ENCODE data around the gene KCNB1. TPM values are rescaled to one million over a fixed set of nuclear protein-coding genes. Genes with fewer than 3 reads are reported as not detected.

KCNB1 gene
- total RNA-seq, 1 experiment from 2014 or later: 0.68 TPM

DNA sequence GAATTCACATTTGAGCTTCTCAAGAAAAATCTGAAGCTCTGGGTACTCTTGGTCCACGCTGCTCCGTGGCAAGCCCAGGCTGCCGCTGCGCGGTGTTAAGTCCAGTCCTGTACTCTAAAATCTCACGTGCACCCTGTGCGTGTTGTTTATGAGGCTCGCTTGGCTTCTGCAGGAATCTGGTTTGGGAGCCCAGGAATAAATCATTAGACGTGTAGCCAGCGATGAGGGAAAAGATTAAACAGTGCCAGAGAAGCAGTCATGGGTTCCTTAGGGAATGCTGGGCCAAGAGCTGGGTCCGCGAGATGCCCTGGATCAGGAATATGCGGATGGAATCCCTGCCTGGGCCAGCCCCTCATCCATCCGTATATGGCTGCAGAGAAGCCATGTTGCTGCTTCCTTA lies 87.3 kb downstream of the KCNB1 start:
- H2BK5ac ChIP-seq (ENCODE audit: insufficient read length, low read length): no peak overlapping the region
- H3T11ph ChIP-seq (ENCODE audit: low read length): no peak overlapping the region
- Mint-ChIP-seq H3K27me3 (ENCODE audit: low read depth) (peaks cover 8% of the 10 kb centered on the region), H3K27ac (no peak overlapping the region), H3K36me3 (ENCODE audit: insufficient read depth in 1 of 3, low read depth in 3 of 3) (no peaks in the 10 kb centered on the region), H3K4me3 (no peak overlapping the region), H3K9me3 (no peaks in the 10 kb centered on the region), H3K4me1 (peaks cover 0 to 4% of the 10 kb centered on the region in 2 experiments; a peak in 2 of 4 replicates)
- H3K23me2 ChIP-seq (ENCODE audit: insufficient read length, low read depth, low read length, poor library complexity, severe bottlenecking): no peaks in the 10 kb centered on the region
- H2BK20ac ChIP-seq (ENCODE audit: low read depth, low read length, poor library complexity, severe bottlenecking): no peak overlapping the region
- no peak overlapping the region for H2BK12ac ChIP-seq (ENCODE audit: insufficient read length, low read depth, low read length)
- no peak overlapping the region for H2AFZ ChIP-seq (ENCODE audit: low read length)
- no peak overlapping the region for H4K8ac ChIP-seq (replicated peaks; ENCODE audit: insufficient read length, low read depth, low read length)
- H3K56ac ChIP-seq (ENCODE audit: insufficient read length, low read depth, low read length): no peak overlapping the region
- TF ChIP-seq, protein P1, sequence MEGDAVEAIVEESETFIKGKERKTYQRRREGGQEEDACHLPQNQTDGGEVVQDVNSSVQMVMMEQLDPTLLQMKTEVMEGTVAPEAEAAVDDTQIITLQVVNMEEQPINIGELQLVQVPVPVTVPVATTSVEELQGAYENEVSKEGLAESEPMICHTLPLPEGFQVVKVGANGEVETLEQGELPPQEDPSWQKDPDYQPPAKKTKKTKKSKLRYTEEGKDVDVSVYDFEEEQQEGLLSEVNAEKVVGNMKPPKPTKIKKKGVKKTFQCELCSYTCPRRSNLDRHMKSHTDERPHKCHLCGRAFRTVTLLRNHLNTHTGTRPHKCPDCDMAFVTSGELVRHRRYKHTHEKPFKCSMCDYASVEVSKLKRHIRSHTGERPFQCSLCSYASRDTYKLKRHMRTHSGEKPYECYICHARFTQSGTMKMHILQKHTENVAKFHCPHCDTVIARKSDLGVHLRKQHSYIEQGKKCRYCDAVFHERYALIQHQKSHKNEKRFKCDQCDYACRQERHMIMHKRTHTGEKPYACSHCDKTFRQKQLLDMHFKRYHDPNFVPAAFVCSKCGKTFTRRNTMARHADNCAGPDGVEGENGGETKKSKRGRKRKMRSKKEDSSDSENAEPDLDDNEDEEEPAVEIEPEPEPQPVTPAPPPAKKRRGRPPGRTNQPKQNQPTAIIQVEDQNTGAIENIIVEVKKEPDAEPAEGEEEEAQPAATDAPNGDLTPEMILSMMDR (conservative IDR thresholded peaks at IDR 0.05): no peak
- no peaks in the 10 kb centered on the region for H4K20me1 ChIP-seq (ENCODE audit: control insufficient read depth, insufficient read depth, insufficient read length)
- H3K4me2 ChIP-seq (ENCODE audit: insufficient read depth, insufficient read length, low read length): no peak overlapping the region
- H4K5ac ChIP-seq (ENCODE audit: insufficient read length, low read depth, low read length): no peak overlapping the region
- H3K9me3 ChIP-seq (ENCODE audit: control insufficient read depth, low read depth, low read length): no peaks in the 10 kb centered on the region
- no peak for DNase-seq
- H2BK120ac ChIP-seq (ENCODE audit: low read depth, low read length, poor library complexity, severe bottlenecking): no peak overlapping the region
- no peak overlapping the region for H3K4ac ChIP-seq (ENCODE audit: low read depth, low read length)
- H3K23ac ChIP-seq (ENCODE audit: insufficient read length, low read depth, low read length): no peak overlapping the region
- no CpG with 5 or more reads among the region's 14 CpGs for WGBS (ENCODE audit: extremely low coverage, insufficient read length, low lambda C conversion rate)
- no peak overlapping the region for H2AK5ac ChIP-seq (ENCODE audit: insufficient read length, low read length)
- no peak overlapping the region for H4K91ac ChIP-seq (ENCODE audit: insufficient read length, low read depth, low read length)
- no peaks in the 10 kb centered on the region for H3K79me2 ChIP-seq (ENCODE audit: insufficient read depth, low read length)
- H3K4me1 ChIP-seq (ENCODE audit: insufficient read depth, low read length): no peaks in the 10 kb centered on the region
- no peak overlapping the region for H2BK15ac ChIP-seq (ENCODE audit: low read depth, low read length)
- no peaks in the 10 kb centered on the region for H3K79me1 ChIP-seq (ENCODE audit: insufficient read depth, low read depth, low read length, poor library complexity, severe bottlenecking)
- no peak overlapping the region for H3K14ac ChIP-seq (ENCODE audit: insufficient read depth, low read length)
- H3K9ac ChIP-seq (ENCODE audit: extremely low read depth, insufficient read length, low read length): no peak overlapping the region
- H3K18ac ChIP-seq (ENCODE audit: insufficient read length, low read depth, low read length): no peak overlapping the region
- no peaks in the 10 kb centered on the region for H3K27me3 ChIP-seq (ENCODE audit: insufficient read depth, low read length)
- no peak overlapping the region for H3K27ac ChIP-seq (ENCODE audit: insufficient read length, low read depth, low read length)

Data from H9 (cell line).